ENCODE results near the gene ZNF792.
"Not testable (repeated sequence)": the region's sequence is repeated elsewhere in the genome, so short reads cannot be mapped to it uniquely, and the experiment has no call there.

Gene ZNF792

GRCh38 chr19:34970185-34970780, 6.3 kb upstream of the ZNF792 start:
- not testable (repeated sequence) for DNase-seq

DNA sequence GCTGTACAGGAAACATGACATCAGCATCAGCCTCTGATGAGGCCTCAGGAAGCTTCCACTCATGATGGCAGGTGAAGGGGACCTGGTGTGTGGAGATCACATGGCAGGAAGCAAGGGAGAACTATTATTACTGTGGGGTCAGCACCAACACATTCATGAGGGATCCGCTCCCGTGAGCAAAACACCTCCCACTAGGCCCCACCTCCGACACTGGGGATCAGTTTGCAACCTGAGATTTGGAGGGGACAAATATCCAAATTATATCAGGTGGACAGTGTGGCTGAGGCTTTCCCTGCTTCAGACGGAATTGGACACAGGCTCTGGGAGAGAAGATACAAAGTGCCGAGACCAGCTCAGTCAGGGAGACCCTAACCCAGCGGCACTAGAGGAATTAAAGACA, 5.7 kb upstream of the ZNF792 start:
- DNase-seq, result no peak

DNA sequence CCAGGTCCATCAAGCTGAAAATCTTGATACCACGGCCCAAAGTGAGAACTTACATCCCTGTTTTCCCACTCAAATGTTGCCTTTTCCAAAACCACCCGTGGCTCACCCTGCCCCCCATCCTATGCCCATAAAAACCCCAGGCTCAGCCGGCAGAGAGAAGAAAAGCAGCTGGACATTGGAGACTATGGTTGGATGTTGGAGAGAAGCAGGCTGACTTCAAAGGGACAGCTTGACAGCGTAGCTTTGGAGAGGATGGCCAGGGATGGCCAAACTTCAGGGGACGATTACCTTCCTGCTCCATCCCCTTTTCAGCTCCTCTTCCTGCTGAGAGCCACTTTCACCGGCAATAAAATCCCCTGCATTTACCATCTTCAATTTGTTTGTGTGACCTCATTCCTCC, 3.5 kb upstream of the ZNF792 start:
- DNase-seq, result no peak

DNA sequence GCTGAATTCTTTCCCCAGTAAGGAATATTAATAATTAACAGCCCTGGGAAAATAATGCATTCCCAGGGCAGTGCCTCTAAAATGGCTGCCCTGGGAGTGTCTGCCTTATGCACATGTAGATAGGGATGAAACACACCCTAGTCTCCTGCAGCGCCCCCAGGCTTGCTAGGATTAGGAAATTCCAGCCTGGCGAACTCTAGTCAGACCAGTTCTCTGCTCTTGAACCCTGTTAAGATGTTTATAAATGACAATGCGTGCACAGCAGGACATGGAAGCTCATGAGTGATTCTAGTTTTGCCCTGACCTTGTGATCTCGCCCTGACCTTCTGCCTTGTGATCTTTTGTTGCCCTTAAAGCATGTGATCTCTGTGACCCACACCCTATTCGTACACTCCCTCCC, 1.5 kb upstream of the ZNF792 start:
- not testable (repeated sequence) for DNase-seq

- DNase-seq, result no peak
These were observed 569 bp upstream of the ZNF792 start for GRCh38 chr19:34964598-34964997.

GRCh38 chr19:34962687-34963572, 1.1 kb downstream of the ZNF792 start:
- no peak for DNase-seq

GRCh38 chr19:34961775-34962686, 2.0 kb downstream of the ZNF792 start:
- DNase-seq, result no peak

DNA sequence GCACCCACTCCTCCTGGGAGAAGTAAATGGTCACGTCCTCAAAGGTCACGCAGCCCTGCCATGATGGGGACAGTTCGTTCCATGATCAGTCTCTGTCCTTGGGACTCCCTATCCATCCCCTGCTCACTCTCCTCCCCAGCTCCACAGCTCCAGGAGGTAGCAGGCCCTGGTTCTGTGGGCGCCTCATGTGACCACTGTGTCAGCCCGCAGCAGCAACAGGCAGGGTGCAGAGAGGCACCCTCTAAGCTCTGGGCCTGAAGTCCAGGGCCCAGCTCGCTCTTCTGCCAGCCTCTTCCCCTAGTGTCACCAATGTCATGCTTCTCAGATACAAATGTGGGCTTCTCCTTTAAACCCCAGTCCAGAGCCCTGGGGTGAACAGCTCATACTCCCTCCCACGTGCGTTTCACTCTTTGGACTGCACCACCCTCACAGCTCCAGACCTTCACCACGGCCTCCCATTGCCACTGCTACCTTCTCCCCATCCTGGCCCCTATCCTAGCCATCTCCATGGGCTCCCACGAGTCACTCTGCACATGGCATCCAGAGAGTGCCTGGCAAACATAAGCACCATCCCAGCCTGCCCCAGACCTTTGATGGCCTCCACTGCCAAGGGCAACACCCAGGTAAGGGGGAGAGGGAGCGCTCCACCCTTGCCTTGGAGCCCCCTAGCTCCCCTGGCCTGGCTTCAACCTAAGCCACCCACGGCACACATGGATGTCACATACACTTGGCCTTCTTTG, 2.9 kb downstream of the ZNF792 start:
- no peak for DNase-seq

GRCh38 chr19:34960103-34960805, 3.8 kb downstream of the ZNF792 start:
- DNase-seq, result no peak

DNA sequence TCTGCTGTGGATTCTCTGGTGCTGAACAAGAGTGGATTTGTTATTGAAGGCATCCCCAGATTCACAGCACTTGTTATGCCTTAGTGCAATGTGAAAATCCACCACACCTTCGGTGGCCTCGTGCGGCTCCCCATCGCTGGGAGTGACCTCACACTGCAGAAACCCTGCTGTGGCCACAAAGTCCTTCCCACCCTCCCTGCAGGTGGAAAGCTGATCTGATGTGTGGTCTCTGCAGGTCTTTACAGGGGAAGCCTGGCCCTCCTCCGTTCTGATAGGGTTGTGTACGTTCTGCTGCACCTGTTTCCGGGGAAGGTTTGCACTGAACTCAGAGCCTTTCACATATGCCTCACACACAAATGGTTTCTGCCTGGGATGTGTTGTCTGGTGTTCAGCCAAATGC, 5.0 kb downstream of the ZNF792 start:
- no peak for DNase-seq

- DNase-seq, result no peak
These were observed 5.9 kb downstream of the ZNF792 start for GRCh38 chr19:34957830-34958751.

DNA sequence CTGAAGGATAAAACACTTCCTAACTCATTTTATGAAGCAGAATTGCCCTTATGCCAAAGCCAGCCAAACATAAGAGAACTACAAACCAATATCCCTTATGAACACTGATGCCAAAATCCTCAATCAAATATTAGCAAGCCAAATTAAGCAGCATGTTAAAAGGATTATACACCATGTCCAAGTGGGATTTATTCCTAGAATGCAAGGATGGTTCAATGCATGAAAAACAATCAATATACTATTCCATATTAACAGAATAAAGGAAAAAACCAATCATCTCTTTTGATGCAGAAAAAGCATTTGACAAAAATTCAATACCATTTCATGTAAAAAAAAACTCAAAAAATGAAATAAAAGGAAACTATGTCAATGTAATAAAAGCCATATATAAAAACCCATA, 10.9 kb downstream of the ZNF792 start:
- DNase-seq, result no peak

- DNase-seq, result no peak
These were observed 20.0 kb downstream of the ZNF792 start for GRCh38 chr19:34943861-34944573.

DNA sequence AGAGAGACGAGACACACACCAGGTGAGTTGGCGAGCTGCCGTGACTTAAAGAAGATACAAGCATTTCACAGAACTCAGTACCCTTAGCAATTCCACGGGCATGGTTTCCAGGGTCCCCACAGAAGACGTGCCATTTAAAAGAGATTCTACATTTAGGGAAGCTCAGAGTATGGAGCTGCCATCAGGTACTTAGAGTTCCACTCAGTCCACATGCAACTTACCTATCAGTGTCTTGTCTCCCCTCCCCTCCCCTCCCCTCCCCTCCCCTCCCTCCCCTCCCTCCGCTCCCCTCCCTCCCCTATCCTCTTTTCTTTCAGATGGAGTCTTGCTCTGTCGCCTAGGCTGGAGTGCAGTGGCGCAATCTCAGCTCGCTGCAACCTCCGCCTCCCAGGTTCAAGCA, 25.1 kb downstream of the ZNF792 start:
- DNase-seq, result no peak

- DNase-seq, result no peak
These were observed 27.8 kb downstream of the ZNF792 start for GRCh38 chr19:34936184-34936583.

DNA sequence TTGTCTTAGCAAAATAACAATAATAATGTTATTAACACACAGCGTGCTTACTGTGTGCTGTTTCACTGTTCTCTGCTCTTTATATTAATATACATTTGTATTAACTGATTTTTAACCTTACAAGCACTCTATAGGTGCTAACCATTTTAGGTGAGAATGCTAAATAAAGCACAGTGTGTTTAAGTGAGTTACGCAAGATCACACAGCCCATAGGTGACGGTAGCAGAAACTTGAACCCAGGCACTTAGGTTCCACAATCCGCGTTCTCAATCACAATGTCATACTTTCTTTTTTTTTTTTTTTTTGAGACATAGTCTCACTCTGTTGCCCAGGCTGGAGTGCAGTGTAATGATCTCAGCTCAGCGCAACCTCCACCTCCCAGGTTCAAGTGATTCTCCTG, 31.5 kb downstream of the ZNF792 start:
- no peak for DNase-seq

DNA sequence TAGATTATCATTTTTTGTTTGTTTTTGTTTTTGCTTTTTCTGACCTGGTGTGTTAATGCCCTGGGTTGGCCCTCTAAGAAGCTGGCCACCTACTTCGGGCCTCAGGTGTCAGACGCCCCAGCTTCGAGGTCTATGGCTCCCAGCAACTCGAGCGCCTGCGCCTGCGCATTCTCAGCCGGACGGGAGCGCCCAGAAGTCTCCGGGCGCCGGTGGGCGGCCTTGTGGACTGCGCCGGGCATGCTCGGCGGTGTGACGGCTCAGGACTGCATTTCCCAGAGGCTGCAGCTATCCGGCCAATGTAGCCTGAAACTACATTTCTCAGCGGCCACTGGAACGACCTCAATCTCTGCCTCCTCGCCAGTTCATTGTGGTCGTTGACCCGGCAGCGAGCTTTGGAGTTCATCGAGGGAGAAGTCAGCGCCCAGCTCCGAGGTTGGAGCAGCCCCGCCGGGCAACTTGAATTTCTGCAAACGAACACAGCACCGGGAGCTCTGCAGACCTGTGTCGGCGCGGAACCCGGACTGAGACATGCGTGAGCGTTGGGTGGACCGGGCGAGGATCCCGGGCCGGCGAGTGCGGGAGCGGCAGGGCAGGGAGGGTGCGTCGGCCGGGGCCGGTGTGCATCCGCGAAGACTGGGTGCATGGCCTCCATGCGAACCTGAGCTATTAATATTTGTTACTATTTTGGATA, 37.2 kb downstream of the ZNF792 start, which contains the start of gene ZNF30:
TSS of gene ZNF30 (plus strand) at position 219 of the 691 bp plus-strand sequence. CDS start 3,045 bp downstream, outside the sequence.
- peak; percentile 96 for DNase-seq

- DNase-seq, result no peak
These were observed 37.7 kb downstream of the ZNF792 start for GRCh38 chr19:34926361-34926684.

DNA sequence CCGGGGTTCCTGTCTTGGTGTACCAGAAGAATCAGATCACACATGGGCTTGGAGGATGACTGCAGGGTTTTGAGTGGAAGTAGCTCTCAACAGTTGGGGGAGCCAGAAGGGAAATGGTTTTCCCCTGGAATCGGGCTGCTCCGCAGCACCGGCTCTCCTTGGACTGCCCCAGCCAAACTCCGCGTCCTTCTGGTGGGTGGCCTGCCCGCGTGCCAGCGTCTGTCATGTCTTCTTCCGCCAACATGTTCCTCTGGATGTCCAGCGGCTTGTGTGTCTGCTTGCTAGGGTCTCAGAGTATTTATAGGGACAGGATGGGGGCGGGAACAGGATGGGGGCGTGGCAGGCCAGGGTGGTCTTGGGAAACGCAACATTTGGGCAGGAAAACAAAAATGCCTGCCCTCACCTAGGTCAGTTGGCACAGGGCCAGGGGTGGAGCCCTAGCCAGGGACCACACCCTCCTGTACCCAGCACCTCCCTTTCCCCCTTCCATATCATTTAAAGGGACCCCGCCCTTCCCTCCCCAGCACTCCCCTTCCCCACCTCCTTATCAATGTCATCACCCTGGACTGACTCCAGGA, 38.7 kb downstream of the ZNF792 start:
- no peak for DNase-seq
